Thymus (tissue), 2 donors: ENCODE results near the gene TGFB1. TPM values are rescaled to one million over a fixed set of nuclear protein-coding genes. Genes with fewer than 3 reads are reported as not detected.

Experiments used
- polyA plus RNA-seq: library from polyadenylated mRNA; stranded (reverse); fragments of 200-250 nt; gene quantifications from one replicate; pipeline ENCODE4 v1.2.3, GENCODE V29; 2013
- total RNA-seq: library from RNA; stranded (reverse); fragments of 120-200 nt; gene quantifications from one replicate; pipeline ENCODE4 v1.2.4, GENCODE V29; 2013
- donor health status: healthy.

Gene TGFB1
- total and polyA plus RNA-seq, 2 donors = 5.0 to 24.8 TPM

Other genes with a start within 250 kb of the TGFB1 start
- gene CYP2F1, start 239.5 kb downstream of the TGFB1 start, total RNA-seq = not detected
- 0.07 TPM for gene CYP2F1, start 239.5 kb downstream of the TGFB1 start, polyA plus RNA-seq
- gene CYP2S1, start 160.7 kb downstream of the TGFB1 start, total RNA-seq = 0.99 TPM
- 4.3 TPM for gene CYP2S1, start 160.7 kb downstream of the TGFB1 start, polyA plus RNA-seq
- 11.9 TPM for gene AXL, start 134.7 kb downstream of the TGFB1 start, total RNA-seq
- gene AXL, start 134.7 kb downstream of the TGFB1 start, polyA plus RNA-seq = 9.5 TPM
- 67.9 TPM for gene HNRNPUL1, start 89.5 kb downstream of the TGFB1 start, total RNA-seq
- 98.7 TPM for gene HNRNPUL1, start 89.5 kb downstream of the TGFB1 start, polyA plus RNA-seq
- 10.8 TPM for gene CCDC97, start 43.8 kb downstream of the TGFB1 start, total RNA-seq
- 15.4 TPM for gene CCDC97, start 43.8 kb downstream of the TGFB1 start, polyA plus RNA-seq
- gene B9D2, start 10.2 kb upstream of the TGFB1 start, total RNA-seq = 9.3 TPM
- gene B9D2, start 10.2 kb upstream of the TGFB1 start, polyA plus RNA-seq = 9.0 TPM
- gene TMEM91, start 22.6 kb upstream of the TGFB1 start, total RNA-seq = 4.5 TPM
- gene TMEM91, start 22.6 kb upstream of the TGFB1 start, polyA plus RNA-seq = 30.8 TPM
- gene EXOSC5, start 43.4 kb upstream of the TGFB1 start, total RNA-seq = 20.2 TPM
- gene EXOSC5, start 43.4 kb upstream of the TGFB1 start, polyA plus RNA-seq = 20.3 TPM
- gene BCKDHA, start 43.9 kb upstream of the TGFB1 start, total RNA-seq = 28.8 TPM
- 37.7 TPM for gene BCKDHA, start 43.9 kb upstream of the TGFB1 start, polyA plus RNA-seq
- 0.94 TPM for gene B3GNT8, start 73.5 kb upstream of the TGFB1 start, total RNA-seq
- 4.1 TPM for gene B3GNT8, start 73.5 kb upstream of the TGFB1 start, polyA plus RNA-seq
- gene DMAC2, start 86.0 kb upstream of the TGFB1 start, total RNA-seq = 28.2 TPM
- 29.3 TPM for gene DMAC2, start 86.0 kb upstream of the TGFB1 start, polyA plus RNA-seq
- not detected for gene ERICH4, start 89.2 kb upstream of the TGFB1 start, total RNA-seq
- 0.05 TPM for gene ERICH4, start 89.2 kb upstream of the TGFB1 start, polyA plus RNA-seq
- gene CEACAM21, start 222.2 kb upstream of the TGFB1 start, total RNA-seq = 4.8 TPM
- 11.0 TPM for gene CEACAM21, start 222.2 kb upstream of the TGFB1 start, polyA plus RNA-seq